Heart right ventricle (tissue), 16 donors: ENCODE measurements around the gene ADAMTS14. TPM values are rescaled to one million over a fixed set of nuclear protein-coding genes. Genes with fewer than 3 reads are reported as not detected.
"Not testable (repeated sequence)": the region's sequence is repeated elsewhere in the genome, so short reads cannot be mapped to it uniquely, and the experiment has no call there.

Experiments used
- ATAC-seq, 8 donors: fragments of 200-7000 bp; cut with Tn5 transposase; one replicate each; pipeline ENCODE4 v1.9.1; 2020; ENCODE audit warnings: mild to moderate bottlenecking in 8 of 8, moderate library complexity in 8 of 8, moderate number of reproducible peaks in 1 of 8
- DNase-seq, 2 donors: peaks; one replicate each; pipeline ENCODE4 v3.0.0-alpha.2; 2020
- H3K27ac ChIP-seq, 10 donors: fragments of 200-600 bp; sonication (generic) in 2 of 10; one replicate each; pipeline versions ENCODE4 v1.5.0 to v1.8.0; 2020 to 2022; ENCODE audit warnings: mild to moderate bottlenecking in 3 of 10
- H3K27me3 ChIP-seq, 7 donors: fragments of 200-600 bp; one replicate each; pipeline ENCODE4 v1.8.0; 2021 to 2022; ENCODE audit warnings: mild to moderate bottlenecking in 2 of 7
- H3K36me3 ChIP-seq, 9 donors: fragments of 200-600 bp; sonication (generic) in 1 of 9; one replicate each; pipeline versions ENCODE4 v1.5.0 to v1.8.0; 2020 to 2022; ENCODE audit warnings: mild to moderate bottlenecking in 2 of 9
- H3K4me1 ChIP-seq, 9 donors: fragments of 200-600 bp; sonication (generic) in 1 of 9; one replicate each; pipeline versions ENCODE4 v1.5.0 to v1.8.0; 2020 to 2022; ENCODE audit warnings: mild to moderate bottlenecking in 4 of 9
- H3K4me3 ChIP-seq, 10 donors: fragments of 200-600 bp; sonication (generic) in 2 of 10; one replicate each; pipeline versions ENCODE4 v1.5.0 to v1.8.0; 2020 to 2022; ENCODE audit warnings: mild to moderate bottlenecking in 7 of 10, moderate library complexity in 2 of 10
- H3K9me3 ChIP-seq, 11 donors: fragments of 200-600 bp in 10 of 11; sonication (generic) in 2 of 11; one replicate each; pipeline versions ENCODE4 v1.5.0 to v1.8.0; 2013 to 2022; ENCODE audit warnings: mild to moderate bottlenecking in 2 of 11, control low read depth in 1 of 11, moderate library complexity in 1 of 11
- WGBS, 2 donors: extraction: QIAGEN DNeasy Blood & Tissue Kit; methylation state at CpG; one replicate each; pipeline ENCODE4 v1.1.7; 2013; ENCODE audit warnings: inconsistent platforms in 1 of 2; 5-methylcytosine and 5-hydroxymethylcytosine counted together
- intact Hi-C, 10 donors: fragments of 100-400 bp; cut with DNase I; formaldehyde crosslinking; loops; one replicate each; pipeline versions ENCODE4 v1.11.1 to v1.14.2; 2022
- polyA plus RNA-seq, 2 donors: library from polyadenylated mRNA; stranded (reverse); fragments of 200-250 nt; gene quantifications; one replicate each; pipeline ENCODE4 v1.2.3, GENCODE V29; 2013
- total RNA-seq, 10 donors: library from RNA; stranded (reverse); fragmentation: NEBNext Ultra II Directional in 3 of 10; extraction: Animal tissue kit (Norgen Biotek cat#: 25700) in 3 of 10; gene quantifications; one replicate each; pipeline versions ENCODE4 v1.2.1 to v1.2.4, GENCODE V29; 2021 to 2023
- TF ChIP-seq, protein P1 (sequence below), 9 donors: fragments of 200-600 bp; sonication (generic) in 2 of 9; IDR thresholded peaks; one replicate each; pipeline versions ENCODE4 v1.5.0 to v1.8.0; 2021 to 2022; ENCODE audit warnings: antibody characterized with exemption in 9 of 9, mild to moderate bottlenecking in 5 of 9, moderate library complexity in 1 of 9
- donor health status: Arrhythmogenic right ventricular cardiomyopathy.
- donor health status: ischemic (EF 13 %, LVEDD 7.1; RV severe dilation, severe dysfunction).
- donor health status: healthy with polysubstance abuse.
- donor health status: DM: no; HTN: yes; CAD: no.
- donor health status: DM: no; HTN: no; CAD: no.
- donor health status: ischemic (EF 25% LVEDD 6.9; RV normal size, moderate dysfunction).
- donor health status: ischemic (EF 25% LVEDD 5.7; RV mildly dilated, moderate dysfunction).
- donor health status: healthy.
- donor health status: DM: yes; HTN: yes; CAD: no.
- donor health status: Ischemic cardiomyopathy.
- donor health status: ischemic (EF 35%, LVEDD 5.7; RV mildly dilated, moderate dysfunction).
- donor health status: nonischemic (EF 11% LVEDD 7.7; RV severe dilation, severe dysfunction).
- donor health status: DM: yes; HTN: yes; CAD: no.
- donor health status: PGD.
- donor health status: ischemic (EF 29% LVEDD 5.4; RV normal size, mild dysfunction).
- donor health status: nonischemic (EF 23%, LVEDD 6.1; RV moderate dilation, normal function).

The ADAMTS14 gene
- total and polyA plus RNA-seq, 12 donors, result 0.08 to 1.4 (median 0.57) TPM

- ATAC-seq, H3K36me3 ChIP-seq, H3K4me1 ChIP-seq, H3K4me3 ChIP-seq, H3K9me3 ChIP-seq, DNase-seq, H3K27ac ChIP-seq, intact Hi-C loops, H3K27me3 ChIP-seq: not testable (repeated sequence)
- 95 to 97% methylated on average over 3 of the region's 3 CpGs for whole genome bisulfite sequencing, 2 donors
Measured at GRCh38 chr10:70643272-70643671, 29.0 kb upstream of the ADAMTS14 start.

GRCh38 chr10:70644959-70645358 is 27.3 kb upstream of the ADAMTS14 start:
- H3K36me3 ChIP-seq, H3K4me3 ChIP-seq, H3K27me3 ChIP-seq, ATAC-seq, DNase-seq, H3K4me1 ChIP-seq, H3K27ac ChIP-seq, intact Hi-C loops, H3K9me3 ChIP-seq: not testable (repeated sequence)
- WGBS, 2 donors, result 59 to 83% methylated on average over 6 to 8 of the region's 8 CpGs

DNA sequence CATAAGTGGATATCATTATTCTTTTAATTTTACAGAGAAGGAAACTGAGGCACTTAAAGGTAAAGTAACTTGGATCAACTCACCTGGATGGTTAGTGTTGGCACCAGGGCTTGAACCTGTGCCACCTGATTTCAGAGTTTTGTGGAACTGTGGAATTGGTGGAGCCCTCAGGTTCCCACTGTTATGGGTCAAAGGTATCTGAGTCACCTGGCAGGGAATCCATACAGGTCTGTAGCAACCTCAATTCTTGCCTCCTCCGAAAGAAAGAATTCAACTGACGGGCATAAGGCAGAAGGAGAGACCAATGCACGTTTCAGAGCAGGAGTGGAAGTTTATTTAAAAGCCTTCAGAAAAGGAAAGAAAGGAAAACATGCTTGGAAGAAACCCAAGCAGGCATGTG is 25.2 kb upstream of the ADAMTS14 start:
- Histone ChIP-seq H3K4me1 (no peaks in the 10 kb centered on the region), H3K9me3 (peaks cover 0 to 18% (median 0%) of the 10 kb centered on the region in 11 donors), H3K36me3 (no peaks in the 10 kb centered on the region), H3K27ac (no peak overlapping the region), H3K4me3 (no peak overlapping the region), H3K27me3 (no peaks in the 10 kb centered on the region)
- intact Hi-C loops, result no loop called here
- TF ChIP-seq, protein P1, sequence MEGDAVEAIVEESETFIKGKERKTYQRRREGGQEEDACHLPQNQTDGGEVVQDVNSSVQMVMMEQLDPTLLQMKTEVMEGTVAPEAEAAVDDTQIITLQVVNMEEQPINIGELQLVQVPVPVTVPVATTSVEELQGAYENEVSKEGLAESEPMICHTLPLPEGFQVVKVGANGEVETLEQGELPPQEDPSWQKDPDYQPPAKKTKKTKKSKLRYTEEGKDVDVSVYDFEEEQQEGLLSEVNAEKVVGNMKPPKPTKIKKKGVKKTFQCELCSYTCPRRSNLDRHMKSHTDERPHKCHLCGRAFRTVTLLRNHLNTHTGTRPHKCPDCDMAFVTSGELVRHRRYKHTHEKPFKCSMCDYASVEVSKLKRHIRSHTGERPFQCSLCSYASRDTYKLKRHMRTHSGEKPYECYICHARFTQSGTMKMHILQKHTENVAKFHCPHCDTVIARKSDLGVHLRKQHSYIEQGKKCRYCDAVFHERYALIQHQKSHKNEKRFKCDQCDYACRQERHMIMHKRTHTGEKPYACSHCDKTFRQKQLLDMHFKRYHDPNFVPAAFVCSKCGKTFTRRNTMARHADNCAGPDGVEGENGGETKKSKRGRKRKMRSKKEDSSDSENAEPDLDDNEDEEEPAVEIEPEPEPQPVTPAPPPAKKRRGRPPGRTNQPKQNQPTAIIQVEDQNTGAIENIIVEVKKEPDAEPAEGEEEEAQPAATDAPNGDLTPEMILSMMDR (IDR thresholded peaks at IDR 0.05), result no peak
- 60% methylated on average over 3 of the region's 3 CpGs for WGBS, 2 donors
- DNase-seq, result no peak
- no peak for ATAC-seq

DNA sequence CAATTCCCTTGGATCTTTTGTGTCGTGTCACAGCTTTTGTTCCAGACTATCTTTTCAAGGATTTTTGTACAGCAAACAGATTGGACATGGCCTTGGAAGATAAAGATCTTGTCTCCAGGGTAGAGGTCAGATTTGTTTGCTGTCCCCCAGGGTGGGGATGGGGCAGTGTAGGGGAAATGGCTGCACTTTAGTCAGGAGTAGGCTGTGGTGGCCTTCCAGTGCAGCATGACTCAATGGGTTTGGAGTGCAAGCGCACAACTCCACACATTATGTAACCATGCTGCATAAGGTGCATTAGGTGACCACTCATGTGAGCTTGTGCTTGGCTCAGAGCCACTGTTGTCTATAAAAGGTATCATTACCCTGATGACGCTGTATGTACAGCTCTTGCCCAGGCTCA is 23.9 kb upstream of the ADAMTS14 start:
- 95 to 98% methylated on average over 3 of the region's 3 CpGs for WGBS, 2 donors
- H3K27me3 ChIP-seq, result no peaks in the 10 kb centered on the region
- H3K27ac ChIP-seq, result no peak overlapping the region

GRCh38 chr10:70649526-70649925 is 22.8 kb upstream of the ADAMTS14 start:
- intact Hi-C loops, result no loop called here
- WGBS, 2 donors, result 72 to 80% methylated on average over 4 of the region's 4 CpGs

More for the DNA sequence above, 23.9 kb upstream of the ADAMTS14 start:
- TF ChIP-seq, protein P1 (IDR thresholded peaks at IDR 0.05), result no peak
- H3K4me3 ChIP-seq, result no peak overlapping the region
- no peaks in the 10 kb centered on the region for H3K36me3 ChIP-seq
- ATAC-seq, result no peak
- peaks cover 4 to 12% (median 10%) of the 10 kb centered on the region in 9 donors for H3K4me1 ChIP-seq
- DNase-seq, result no peak
- H3K9me3 ChIP-seq, result peaks cover 0 to 19% (median 0%) of the 10 kb centered on the region in 11 donors
- intact Hi-C loops, result no loop called here

More at GRCh38 chr10:70649526-70649925, 22.8 kb upstream of the ADAMTS14 start:
- DNase-seq, result no peak
- TF ChIP-seq, protein P1 (IDR thresholded peaks at IDR 0.05), result no peak
- Histone ChIP-seq H3K4me1 (peaks cover 4 to 19% (median 14%) of the 10 kb centered on the region in 9 donors), H3K4me3 (no peak overlapping the region), H3K9me3 (peaks cover 0 to 19% (median 0%) of the 10 kb centered on the region in 11 donors), H3K27ac (no peak overlapping the region), H3K36me3 (no peaks in the 10 kb centered on the region), H3K27me3 (no peaks in the 10 kb centered on the region)
- no peak for ATAC-seq
